ENCODE measurements around the gene CTIF.

DNA sequence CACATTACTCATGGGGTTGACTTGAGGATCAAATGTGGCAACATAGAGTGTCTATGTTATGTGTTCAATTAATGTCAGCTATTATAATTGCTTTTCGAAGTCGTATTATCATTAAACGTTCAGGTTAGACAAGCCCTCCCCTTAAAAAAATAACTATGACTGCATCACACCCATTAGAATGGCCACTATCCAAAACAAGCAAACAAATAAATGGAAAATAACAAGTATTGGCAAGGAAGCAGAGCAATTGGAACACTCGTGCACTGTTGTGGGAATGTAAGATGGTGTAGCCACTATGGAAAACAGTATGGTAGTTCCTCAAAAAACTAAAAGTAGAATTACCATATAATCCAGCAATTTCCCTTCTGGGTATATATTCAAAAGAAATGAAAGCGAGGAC lies 10.0 kb upstream of the CTIF start:
- TF ChIP-seq, protein P1, sequence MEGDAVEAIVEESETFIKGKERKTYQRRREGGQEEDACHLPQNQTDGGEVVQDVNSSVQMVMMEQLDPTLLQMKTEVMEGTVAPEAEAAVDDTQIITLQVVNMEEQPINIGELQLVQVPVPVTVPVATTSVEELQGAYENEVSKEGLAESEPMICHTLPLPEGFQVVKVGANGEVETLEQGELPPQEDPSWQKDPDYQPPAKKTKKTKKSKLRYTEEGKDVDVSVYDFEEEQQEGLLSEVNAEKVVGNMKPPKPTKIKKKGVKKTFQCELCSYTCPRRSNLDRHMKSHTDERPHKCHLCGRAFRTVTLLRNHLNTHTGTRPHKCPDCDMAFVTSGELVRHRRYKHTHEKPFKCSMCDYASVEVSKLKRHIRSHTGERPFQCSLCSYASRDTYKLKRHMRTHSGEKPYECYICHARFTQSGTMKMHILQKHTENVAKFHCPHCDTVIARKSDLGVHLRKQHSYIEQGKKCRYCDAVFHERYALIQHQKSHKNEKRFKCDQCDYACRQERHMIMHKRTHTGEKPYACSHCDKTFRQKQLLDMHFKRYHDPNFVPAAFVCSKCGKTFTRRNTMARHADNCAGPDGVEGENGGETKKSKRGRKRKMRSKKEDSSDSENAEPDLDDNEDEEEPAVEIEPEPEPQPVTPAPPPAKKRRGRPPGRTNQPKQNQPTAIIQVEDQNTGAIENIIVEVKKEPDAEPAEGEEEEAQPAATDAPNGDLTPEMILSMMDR (IDR thresholded peaks at IDR 0.05; ENCODE audit: low read depth, low read length), result no peak
- TF ChIP-seq EZH2phosphoT487 (IDR thresholded peaks at IDR 0.05; ENCODE audit: low read depth), result no peak
